Measurements from ENCODE around the gene PTPN21.

DNA sequence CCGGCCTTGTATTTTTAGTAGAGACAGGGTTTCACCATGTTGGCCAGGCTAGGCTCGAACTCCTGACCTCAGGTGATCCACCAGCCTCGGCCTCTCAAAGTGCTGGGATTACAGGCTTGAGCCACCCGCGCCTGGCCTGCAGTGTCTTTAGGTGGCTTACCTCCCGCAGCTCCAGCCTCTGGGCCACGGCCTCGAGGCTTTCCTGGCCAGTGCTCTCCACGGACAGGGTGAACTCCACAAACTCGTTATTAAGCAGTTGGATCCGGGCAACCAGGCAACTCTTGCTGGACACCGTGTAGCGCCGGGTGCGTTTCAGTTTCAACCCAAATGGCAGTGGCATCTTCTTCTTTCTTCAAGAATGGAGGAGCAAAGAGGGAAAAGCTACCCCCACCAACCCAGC, 4.7 kb downstream of the PTPN21 start:
- TF ChIP-seq, protein P1, sequence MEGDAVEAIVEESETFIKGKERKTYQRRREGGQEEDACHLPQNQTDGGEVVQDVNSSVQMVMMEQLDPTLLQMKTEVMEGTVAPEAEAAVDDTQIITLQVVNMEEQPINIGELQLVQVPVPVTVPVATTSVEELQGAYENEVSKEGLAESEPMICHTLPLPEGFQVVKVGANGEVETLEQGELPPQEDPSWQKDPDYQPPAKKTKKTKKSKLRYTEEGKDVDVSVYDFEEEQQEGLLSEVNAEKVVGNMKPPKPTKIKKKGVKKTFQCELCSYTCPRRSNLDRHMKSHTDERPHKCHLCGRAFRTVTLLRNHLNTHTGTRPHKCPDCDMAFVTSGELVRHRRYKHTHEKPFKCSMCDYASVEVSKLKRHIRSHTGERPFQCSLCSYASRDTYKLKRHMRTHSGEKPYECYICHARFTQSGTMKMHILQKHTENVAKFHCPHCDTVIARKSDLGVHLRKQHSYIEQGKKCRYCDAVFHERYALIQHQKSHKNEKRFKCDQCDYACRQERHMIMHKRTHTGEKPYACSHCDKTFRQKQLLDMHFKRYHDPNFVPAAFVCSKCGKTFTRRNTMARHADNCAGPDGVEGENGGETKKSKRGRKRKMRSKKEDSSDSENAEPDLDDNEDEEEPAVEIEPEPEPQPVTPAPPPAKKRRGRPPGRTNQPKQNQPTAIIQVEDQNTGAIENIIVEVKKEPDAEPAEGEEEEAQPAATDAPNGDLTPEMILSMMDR (IDR thresholded peaks at IDR 0.05) = no peak
- no peak for TF ChIP-seq POLR2A (IDR thresholded peaks at IDR 0.05; ENCODE audit: low read depth)

All from esophagus muscularis mucosa (tissue), 3 donors.